Activated T-helper 1 cell treated with anti-CD3 and anti-CD28 coated beads, Interleukin-12 subunit alpha, Interleukin-12 subunit beta, Interleukin-2, Interleukin-4 antibody, amounts not matched to agents 30 ng/mL and 10 ng/mL and 1 ng/mL, durations not matched to agents 14 hours and 24 hours and 36 hours (primary cell): Measurements from ENCODE around the gene FRMD4B. TPM values are rescaled to one million over a fixed set of nuclear protein-coding genes. Genes with fewer than 3 reads are reported as not detected.
A peak's percentile ranks its signal among the peaks of the same experiment; 100 is the strongest.

Experiments used
- DNase-seq: peaks from one replicate; pipeline ENCODE4 v3.0.0; 2021; ENCODE audit warnings: low spot score
- H3K27ac Mint-ChIP-seq: one replicate; pipeline ENCODE4 v1.8.0; 2021; ENCODE audit warnings: mild to moderate bottlenecking, mixed read lengths
- H3K27me3 Mint-ChIP-seq: one replicate; pipeline ENCODE4 v1.8.0; 2022; ENCODE audit warnings: mild to moderate bottlenecking, moderate library complexity, mixed read lengths; ENCODE audit not compliant: insufficient read depth
- H3K36me3 Mint-ChIP-seq: one replicate; pipeline ENCODE4 v1.8.0; 2021; ENCODE audit warnings: low read depth, mixed read lengths
- H3K4me1 Mint-ChIP-seq: one replicate; pipeline ENCODE4 v1.8.0; 2021; ENCODE audit warnings: low read depth, mixed read lengths
- H3K4me3 Mint-ChIP-seq: one replicate; pipeline ENCODE4 v1.8.0; 2021; ENCODE audit warnings: mild to moderate bottlenecking, moderate library complexity, mixed read lengths
- H3K9me3 Mint-ChIP-seq: one replicate; pipeline ENCODE4 v1.8.0; 2021; ENCODE audit warnings: mixed read lengths
- intact Hi-C: fragments of 100-400 bp; cut with micrococcal nuclease; formaldehyde crosslinking; loops from one replicate; pipeline ENCODE4 v1.15.1; 2024
- total RNA-seq: library from RNA; stranded (reverse); gene quantifications from 2 replicates; pipeline ENCODE4 v1.2.3, GENCODE V29; 2022

The FRMD4B gene
- total RNA-seq, 1 donor from 2014 or later = 83.6 TPM

DNA sequence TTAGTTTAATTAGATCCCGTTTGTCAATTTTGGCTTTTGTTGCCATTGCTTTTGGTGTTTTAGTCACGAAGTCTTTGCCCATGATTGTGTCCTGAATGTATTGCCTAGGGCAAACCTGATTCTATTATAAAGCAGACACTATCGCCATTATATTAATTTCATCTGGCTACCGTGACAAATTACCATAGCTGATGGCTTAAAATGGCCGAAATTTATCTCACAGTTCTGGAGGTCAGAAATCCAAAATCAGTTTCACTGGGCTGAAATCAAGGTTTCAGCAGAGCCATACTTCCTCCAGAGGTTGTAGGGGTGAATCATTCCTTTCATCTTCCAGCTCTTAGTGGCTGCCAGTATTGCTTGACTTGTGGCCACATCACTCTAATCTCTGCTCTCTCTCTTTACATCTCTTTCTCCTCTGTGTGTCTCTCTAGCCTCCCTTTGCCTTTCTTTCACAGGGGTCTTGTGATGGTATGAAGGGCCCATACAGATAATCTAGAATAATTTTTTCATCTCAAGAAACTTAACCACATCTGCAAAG lies 31.7 kb upstream of the FRMD4B start:
- intact Hi-C loops = no loop called here
- peaks cover 2% of the 10 kb centered on the region for H3K27me3 Mint-ChIP-seq
- H3K4me1 Mint-ChIP-seq = no peaks in the 10 kb centered on the region
- no peak overlapping the region for H3K4me3 Mint-ChIP-seq
- H3K27ac Mint-ChIP-seq = no peak overlapping the region
- DNase-seq = no peak
- H3K9me3 Mint-ChIP-seq = no peaks in the 10 kb centered on the region
- H3K36me3 Mint-ChIP-seq = no peaks in the 10 kb centered on the region

DNA sequence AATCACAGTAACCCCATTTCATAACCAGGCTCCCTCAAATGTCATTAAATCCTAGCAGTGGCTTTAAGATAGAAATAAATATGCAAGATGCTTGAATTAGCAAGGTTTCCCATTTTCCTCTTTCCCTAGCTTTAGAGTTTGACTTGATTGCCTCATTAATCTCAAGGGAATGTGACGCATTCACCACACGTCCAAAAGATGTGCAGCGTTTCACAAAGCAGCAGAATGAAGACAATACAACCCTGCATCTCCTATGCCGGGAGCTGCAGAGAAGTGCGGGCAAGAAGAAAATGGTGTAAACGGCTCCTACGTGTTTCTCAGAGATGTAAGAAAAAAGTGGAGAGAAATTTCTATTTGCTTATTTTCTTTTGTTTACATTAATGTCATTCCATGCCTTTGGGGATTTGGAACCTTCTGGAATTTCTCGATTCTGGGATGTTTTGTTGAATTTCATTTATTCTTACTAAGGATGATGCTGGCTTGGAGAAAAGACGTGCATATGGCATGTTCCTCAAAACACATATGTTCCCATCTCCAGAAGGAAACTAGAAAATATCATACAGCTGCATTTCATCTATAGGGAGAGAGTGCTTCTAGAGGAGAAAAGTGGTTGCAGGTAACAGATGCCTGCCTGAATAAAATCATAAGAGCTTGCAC lies 27.8 kb upstream of the FRMD4B start:
- H3K27me3 Mint-ChIP-seq = peaks cover 7% of the 10 kb centered on the region
- DNase-seq = no peak

DNA sequence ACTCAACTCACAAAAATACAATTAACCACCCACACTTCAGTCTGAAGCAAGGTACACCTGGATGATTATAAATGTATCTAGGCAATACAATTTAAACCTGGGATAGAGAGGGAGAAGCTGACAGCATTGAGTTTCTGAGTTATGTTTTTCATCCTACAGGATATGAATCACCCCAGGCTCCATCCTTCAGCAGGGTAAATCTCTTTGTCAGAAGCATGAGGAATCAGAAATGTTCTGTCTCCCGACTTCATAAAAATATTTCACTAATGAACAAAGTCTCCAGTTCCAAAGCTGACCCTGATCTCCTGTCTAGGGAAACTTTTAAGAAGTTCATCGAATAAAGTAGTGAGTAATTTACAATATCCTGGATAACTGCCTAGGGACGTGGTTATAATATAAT lies 25.5 kb upstream of the FRMD4B start:
- H3K27me3 Mint-ChIP-seq = peaks cover 10% of the 10 kb centered on the region
- no peak overlapping the region for H3K27ac Mint-ChIP-seq
- no peak for DNase-seq
- no peak overlapping the region for H3K4me3 Mint-ChIP-seq
- H3K9me3 Mint-ChIP-seq = no peaks in the 10 kb centered on the region
- peaks cover 11% of the 10 kb centered on the region for H3K4me1 Mint-ChIP-seq
- intact Hi-C loops = loop anchor here (2.0 kb wide), 1 partner anchor 23 kb away; no protein-coding TSS in a partner anchor
- H3K36me3 Mint-ChIP-seq = no peaks in the 10 kb centered on the region

More for the DNA sequence above, 27.8 kb upstream of the FRMD4B start:
- Mint-ChIP-seq H3K4me1 (peaks cover 11% of the 10 kb centered on the region), H3K9me3 (no peaks in the 10 kb centered on the region), H3K36me3 (no peaks in the 10 kb centered on the region), H3K27ac (no peak overlapping the region), H3K4me3 (no peak overlapping the region)
- intact Hi-C loops = no loop called here

DNA sequence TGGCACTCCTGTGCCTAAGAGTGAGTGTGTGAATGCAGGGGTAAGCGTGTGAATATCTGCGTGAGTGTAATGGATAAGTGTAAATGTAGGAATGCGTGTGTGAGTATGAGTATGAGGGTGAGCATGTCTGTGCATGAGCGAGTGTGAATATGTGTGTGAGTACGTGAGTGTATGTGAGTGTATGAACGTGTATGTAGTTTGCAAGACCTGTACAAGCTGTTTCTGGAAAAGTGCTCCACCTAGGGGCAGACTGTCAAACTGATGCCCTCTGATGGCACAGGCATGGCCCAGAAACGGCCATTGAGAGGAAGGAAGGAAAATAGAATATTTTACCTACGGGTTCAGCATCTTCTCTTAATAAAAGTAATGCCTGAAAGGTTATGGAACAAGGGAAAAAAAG lies 24.4 kb upstream of the FRMD4B start:
- no peak overlapping the region for H3K4me3 Mint-ChIP-seq
- no peaks in the 10 kb centered on the region for H3K36me3 Mint-ChIP-seq

DNA sequence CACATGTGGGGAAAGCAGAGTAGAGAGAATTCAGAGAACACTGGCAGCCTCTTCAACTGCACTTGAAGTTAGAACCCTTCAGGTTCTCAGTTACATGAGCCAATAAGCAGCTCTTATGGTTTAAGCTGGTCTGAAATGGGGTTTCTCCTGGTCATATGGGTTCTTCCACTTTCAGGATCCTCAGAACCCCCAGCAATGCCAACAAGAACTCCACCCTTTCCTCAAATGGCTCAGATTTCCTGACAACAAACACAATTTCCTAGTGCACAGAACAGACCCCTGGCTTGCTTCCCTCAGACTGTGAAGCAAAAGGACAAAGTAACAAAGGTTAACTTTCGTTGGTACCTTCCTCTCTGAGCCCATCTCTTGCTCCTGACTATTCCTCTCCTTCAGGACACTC lies 23.9 kb upstream of the FRMD4B start:
- no peaks in the 10 kb centered on the region for H3K36me3 Mint-ChIP-seq
- peaks cover 9% of the 10 kb centered on the region for H3K27me3 Mint-ChIP-seq
- intact Hi-C loops = loop anchor here (1.0 to 2.0 kb wide), 6 partner anchors 25 to 289 kb away; no protein-coding TSS in a partner anchor
- H3K27ac Mint-ChIP-seq = no peak overlapping the region
- H3K4me3 Mint-ChIP-seq = no peak overlapping the region
- no peak for DNase-seq
- peaks cover 11% of the 10 kb centered on the region for H3K4me1 Mint-ChIP-seq
- peaks cover 4% of the 10 kb centered on the region for H3K9me3 Mint-ChIP-seq

More for the DNA sequence above, 24.4 kb upstream of the FRMD4B start:
- intact Hi-C loops = loop anchor here (1.0 to 2.0 kb wide), 6 partner anchors 24 to 289 kb away; no protein-coding TSS in a partner anchor
- H3K27ac Mint-ChIP-seq = no peak overlapping the region
- DNase-seq = peak; percentile 57
- H3K27me3 Mint-ChIP-seq = peaks cover 9% of the 10 kb centered on the region
- peaks cover under 1% of the 10 kb centered on the region for H3K9me3 Mint-ChIP-seq
- peaks cover 11% of the 10 kb centered on the region for H3K4me1 Mint-ChIP-seq

DNA sequence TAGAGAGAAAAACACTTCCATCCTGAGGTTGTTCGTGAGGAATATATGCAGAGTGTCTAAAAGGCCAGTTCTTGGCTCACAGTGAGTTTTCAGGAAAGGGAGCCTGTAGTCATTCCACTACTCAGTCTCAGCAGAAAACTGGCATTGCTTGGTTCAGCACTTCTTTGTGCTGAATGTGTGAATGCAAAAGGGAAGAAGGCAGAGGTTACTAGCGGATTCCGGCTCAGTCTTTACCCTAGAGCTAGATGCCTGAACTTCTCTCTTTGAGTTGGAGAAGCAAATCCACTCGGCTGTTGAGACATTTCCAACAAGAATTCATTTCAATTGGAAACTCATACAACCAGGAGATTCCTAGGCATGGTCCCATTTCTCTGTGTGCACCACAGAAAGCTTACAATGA lies 23.1 kb upstream of the FRMD4B start:
- H3K36me3 Mint-ChIP-seq = no peaks in the 10 kb centered on the region
- H3K4me3 Mint-ChIP-seq = no peak overlapping the region
- peaks cover 11% of the 10 kb centered on the region for H3K4me1 Mint-ChIP-seq
- H3K9me3 Mint-ChIP-seq = peaks cover 4% of the 10 kb centered on the region
- no peak overlapping the region for H3K27ac Mint-ChIP-seq
- H3K27me3 Mint-ChIP-seq = peaks cover 9% of the 10 kb centered on the region
- intact Hi-C loops = no loop called here
- no peak for DNase-seq

DNA sequence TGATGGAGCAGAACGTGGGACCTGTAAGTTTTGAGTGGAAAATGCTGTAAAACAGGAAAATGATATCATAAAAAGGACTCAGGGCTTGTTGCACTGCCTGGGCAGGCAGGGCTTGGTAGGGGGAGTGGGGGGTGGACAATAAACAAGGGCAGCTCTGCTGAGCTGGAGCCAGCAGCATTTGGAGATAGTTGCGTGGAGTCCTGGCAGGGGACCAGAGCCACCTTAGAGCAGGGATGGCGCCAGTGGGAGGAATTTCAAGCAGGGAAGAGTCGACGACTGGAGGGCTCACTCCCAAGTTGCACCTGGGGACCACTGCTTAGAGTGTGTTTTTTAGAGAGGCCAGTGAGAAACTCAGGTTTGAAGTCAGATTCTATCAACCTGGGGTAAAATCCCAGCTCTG lies 22.7 kb upstream of the FRMD4B start:
- H3K27me3 Mint-ChIP-seq = peaks cover 12% of the 10 kb centered on the region
- intact Hi-C loops = no loop called here
- H3K36me3 Mint-ChIP-seq = no peaks in the 10 kb centered on the region
- no peak for DNase-seq
- peaks cover 11% of the 10 kb centered on the region for H3K4me1 Mint-ChIP-seq
- H3K4me3 Mint-ChIP-seq = no peak overlapping the region
- H3K9me3 Mint-ChIP-seq = peaks cover 4% of the 10 kb centered on the region
- H3K27ac Mint-ChIP-seq = no peak overlapping the region

GRCh38 chr3:69407908-69408307 lies 22.0 kb upstream of the FRMD4B start:
- Mint-ChIP-seq H3K9me3 (peaks cover 4% of the 10 kb centered on the region), H3K4me3 (no peak overlapping the region), H3K27me3 (peaks cover 13% of the 10 kb centered on the region), H3K36me3 (no peaks in the 10 kb centered on the region), H3K4me1 (peaks cover 11% of the 10 kb centered on the region), H3K27ac (no peak overlapping the region)
- intact Hi-C loops = no loop called here
- no peak for DNase-seq

DNA sequence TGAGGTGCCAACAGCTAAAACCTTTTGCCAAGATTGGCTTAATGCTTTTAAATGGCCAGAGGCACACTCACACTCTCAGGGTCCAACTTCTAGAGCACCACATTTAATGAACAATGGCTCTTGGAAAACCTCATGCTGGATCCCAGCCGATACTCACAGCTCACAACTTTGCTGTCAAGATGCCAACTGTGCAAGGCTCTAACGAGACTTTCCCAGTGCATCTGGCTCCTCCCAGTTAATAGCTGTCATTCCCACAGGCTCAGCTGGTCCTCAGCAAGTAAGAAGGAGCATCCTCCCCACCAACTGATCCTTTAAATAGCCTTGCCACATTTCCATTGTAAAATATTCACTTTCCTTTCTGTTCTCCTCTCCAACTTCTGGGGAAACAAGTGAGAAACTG lies 20.3 kb upstream of the FRMD4B start:
- Mint-ChIP-seq H3K27me3 (peaks cover 13% of the 10 kb centered on the region), H3K27ac (no peak overlapping the region), H3K9me3 (peaks cover 4% of the 10 kb centered on the region), H3K4me3 (no peak overlapping the region), H3K4me1 (peaks cover 11% of the 10 kb centered on the region), H3K36me3 (no peaks in the 10 kb centered on the region)
- DNase-seq = no peak
- intact Hi-C loops = no loop called here

DNA sequence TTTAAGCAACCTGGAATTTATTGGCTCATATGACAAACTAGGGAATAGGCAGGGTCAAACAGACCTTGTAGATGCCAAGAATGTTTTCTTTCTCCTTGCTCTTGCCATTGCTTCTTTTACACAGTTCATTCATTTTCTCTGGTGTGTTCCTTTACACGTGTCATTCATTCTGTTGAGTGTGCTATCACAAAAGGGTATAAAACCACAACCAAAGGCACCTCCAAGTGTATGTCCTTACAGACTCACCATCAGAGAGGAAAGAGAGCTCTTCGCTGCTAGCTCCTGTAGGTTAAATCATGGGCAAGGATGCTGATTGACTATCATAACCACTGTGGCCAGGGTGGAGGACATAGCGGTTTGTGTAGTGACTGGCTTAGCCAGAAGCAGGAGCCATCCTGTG lies 19.2 kb upstream of the FRMD4B start:
- peaks cover 5% of the 10 kb centered on the region for H3K4me1 Mint-ChIP-seq
- no peak overlapping the region for H3K4me3 Mint-ChIP-seq
- peaks cover 15% of the 10 kb centered on the region for H3K27me3 Mint-ChIP-seq
- peaks cover 4% of the 10 kb centered on the region for H3K9me3 Mint-ChIP-seq
- no peak for DNase-seq
- intact Hi-C loops = no loop called here
- H3K27ac Mint-ChIP-seq = no peak overlapping the region
- no peaks in the 10 kb centered on the region for H3K36me3 Mint-ChIP-seq

DNA sequence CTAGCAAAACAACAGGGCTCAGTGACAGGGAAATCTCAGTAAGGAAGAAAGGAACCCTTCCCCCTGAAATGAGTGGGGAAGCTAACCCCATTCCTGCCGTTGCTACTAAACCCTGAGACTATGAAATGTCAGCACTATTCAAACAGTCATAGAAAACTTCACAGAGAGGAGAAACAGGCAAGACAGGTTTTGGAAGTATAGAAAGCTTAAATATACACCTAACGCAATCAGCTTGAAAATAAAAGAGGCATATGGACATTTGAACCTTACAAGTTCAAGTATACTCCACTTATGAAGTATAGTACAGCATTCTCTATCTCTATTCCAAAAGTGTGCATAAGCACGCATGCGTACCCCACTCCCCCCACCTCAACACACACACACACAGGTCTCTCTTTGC lies 17.6 kb upstream of the FRMD4B start:
- Mint-ChIP-seq H3K36me3 (no peaks in the 10 kb centered on the region), H3K27ac (no peak overlapping the region), H3K27me3 (peaks cover 13% of the 10 kb centered on the region), H3K4me1 (no peaks in the 10 kb centered on the region), H3K4me3 (no peak overlapping the region), H3K9me3 (peaks cover 4% of the 10 kb centered on the region)
- intact Hi-C loops = no loop called here
- no peak for DNase-seq

- no peak for DNase-seq
- Mint-ChIP-seq H3K27me3 (peaks cover 17% of the 10 kb centered on the region), H3K4me1 (no peaks in the 10 kb centered on the region), H3K36me3 (no peaks in the 10 kb centered on the region), H3K4me3 (no peak overlapping the region), H3K9me3 (peaks cover 4% of the 10 kb centered on the region), H3K27ac (no peak overlapping the region)
- intact Hi-C loops = no loop called here
Measured at GRCh38 chr3:69400683-69401082, 14.8 kb upstream of the FRMD4B start.

GRCh38 chr3:69392850-69393249 lies 7.0 kb upstream of the FRMD4B start:
- Mint-ChIP-seq H3K9me3 (no peaks in the 10 kb centered on the region), H3K36me3 (no peaks in the 10 kb centered on the region), H3K4me3 (no peak overlapping the region), H3K27me3 (peaks cover 42% of the 10 kb centered on the region), H3K27ac (no peak overlapping the region), H3K4me1 (no peaks in the 10 kb centered on the region)
- intact Hi-C loops = no loop called here
- no peak for DNase-seq
